ENCODE results near the gene MRTFB.

The MRTFB gene

DNA sequence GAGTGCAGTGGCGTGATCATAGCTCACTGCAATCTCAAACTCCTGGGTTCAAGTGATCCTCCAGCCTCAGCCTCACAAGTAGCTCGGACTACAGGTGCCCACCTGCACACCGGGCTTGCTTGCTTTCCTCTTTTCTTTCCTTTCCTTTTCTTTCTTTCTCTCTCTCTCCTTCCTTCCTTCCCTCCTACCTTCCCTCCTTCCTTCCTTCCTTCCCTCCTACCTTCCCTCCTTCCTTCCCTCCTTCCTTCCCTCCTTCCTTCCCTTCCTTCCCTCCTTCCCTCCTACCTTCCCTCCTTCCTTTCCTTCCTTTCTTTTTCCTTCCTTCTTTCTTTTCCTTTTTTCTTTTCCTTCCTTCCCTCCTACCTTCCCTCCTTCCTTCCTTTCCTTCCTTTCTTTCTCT lies 225.5 kb downstream of the MRTFB start:
- no peak for DNase-seq

DNA sequence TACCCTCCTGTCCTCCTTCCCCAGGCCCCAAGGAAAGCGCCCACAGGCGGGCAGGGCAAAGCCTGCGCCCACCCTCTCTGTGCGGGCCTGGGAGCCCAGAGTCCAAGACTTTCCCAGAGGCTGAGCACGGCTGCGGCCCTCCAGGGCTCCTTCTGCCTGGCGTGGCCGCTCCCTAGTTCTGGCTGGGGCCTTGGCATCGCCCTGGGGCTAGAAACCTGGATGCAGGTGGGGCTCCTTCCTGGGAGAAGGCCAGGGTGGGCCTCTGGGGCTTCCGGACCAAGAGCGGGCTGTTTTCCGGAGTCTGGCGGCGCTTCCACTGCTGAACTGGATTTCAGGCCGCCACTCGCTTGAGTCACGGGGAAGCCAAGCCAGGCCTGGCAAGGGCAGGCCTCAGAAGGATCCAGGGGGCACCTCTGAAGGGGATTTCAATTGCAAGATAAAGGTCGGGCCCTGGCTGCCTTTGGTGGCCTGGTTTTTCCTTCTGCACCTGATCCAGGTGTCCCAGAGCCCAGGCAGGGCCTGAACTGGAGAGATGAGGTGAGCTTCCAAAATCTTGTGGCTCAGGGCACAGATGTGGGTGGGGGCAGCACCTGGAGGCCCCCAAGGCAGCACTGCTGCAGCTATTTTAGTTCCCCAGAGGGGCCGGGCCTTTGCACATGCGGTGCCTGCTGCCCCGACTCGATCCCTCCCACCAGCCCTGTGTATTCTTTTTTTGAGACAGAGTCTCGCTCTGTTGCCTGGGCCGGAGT lies 227.4 kb downstream of the MRTFB start:
- no peak for DNase-seq

DNA sequence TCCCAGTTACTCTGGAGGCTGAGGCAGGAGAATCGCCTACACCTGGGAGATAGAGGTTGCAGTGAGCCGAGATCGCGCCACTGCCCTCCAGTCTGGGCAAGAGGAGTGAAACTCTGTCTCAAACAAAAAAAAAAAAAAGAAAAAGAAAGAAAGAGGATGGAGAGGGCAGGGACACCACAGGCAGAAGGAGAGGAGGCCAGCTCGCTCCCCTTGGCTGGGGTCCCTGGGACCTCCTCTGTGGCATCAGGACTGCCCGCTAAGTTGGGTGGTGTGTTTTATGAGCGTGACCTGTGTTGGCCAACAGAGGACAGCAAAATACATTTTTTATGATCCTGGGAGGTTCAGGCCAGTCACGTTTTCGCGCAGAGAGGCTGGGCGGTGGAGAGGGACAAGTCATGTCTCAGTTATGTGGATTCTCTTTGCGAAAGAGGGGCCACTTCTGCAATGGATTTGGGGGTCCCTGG lies 229.6 kb downstream of the MRTFB start:
- peak; percentile 48 for DNase-seq

DNA sequence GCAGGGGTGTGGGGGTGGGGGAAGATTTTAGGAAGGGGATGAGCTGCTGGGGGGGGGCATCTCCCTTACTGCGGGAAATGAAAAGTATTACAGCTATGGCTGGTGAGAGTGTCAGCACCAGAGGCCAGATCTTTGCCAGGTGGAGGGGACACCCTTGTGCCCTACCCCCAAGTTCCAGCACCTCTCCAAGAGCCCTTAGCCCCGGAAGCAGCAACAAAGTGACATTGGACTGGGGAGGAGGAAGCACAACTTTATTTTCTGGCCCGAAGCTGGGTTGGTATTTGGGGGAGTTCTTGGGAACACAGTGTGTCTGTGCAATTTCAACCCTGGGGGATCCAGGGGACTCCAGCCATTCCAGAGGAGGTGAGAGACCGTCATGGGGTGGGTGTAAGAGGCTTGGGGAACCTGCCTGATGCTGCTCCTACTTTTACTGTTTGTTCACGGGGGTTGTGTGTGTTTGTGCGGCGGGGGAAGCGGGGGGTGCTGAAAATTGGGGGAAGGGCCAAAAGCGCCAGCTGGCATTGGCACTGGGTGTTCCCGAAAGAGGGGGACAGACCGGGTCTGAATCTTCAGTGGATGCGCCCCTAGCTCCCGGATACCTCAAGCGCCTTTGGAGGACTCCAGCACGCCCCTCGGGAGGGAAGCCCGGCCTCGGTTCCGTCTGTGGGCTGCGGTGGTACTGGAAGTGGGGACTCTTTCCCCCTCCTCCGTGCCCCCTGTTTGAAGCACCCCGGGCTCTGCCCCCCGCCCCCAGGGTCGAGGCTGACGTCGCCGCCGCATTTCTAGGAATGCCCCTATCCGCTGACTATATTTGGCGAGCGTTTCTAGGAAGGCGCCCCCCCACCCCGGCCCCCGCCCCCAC lies 230.3 kb downstream of the MRTFB start:
- DNase-seq = no peak

DNA sequence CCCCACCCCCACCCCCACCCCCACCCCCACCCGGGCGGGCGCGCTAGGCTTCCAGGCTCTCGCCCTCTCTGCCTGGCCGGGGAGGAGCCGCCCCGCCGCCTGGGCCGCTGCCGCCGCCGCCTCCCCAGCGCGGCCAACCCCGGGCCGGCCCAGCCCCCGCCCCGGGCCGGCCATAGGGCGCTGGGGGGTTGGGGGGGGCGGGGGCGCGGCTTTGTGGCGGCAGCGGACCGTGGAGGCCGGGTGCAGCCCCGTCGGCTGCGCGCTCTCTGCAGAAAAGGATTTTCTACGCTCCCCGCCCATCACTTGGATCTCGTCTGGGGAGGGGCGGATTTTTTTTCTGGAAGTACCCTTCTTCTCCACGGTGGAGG lies 230.9 kb downstream of the MRTFB start:
- DNase-seq = no peak

DNA sequence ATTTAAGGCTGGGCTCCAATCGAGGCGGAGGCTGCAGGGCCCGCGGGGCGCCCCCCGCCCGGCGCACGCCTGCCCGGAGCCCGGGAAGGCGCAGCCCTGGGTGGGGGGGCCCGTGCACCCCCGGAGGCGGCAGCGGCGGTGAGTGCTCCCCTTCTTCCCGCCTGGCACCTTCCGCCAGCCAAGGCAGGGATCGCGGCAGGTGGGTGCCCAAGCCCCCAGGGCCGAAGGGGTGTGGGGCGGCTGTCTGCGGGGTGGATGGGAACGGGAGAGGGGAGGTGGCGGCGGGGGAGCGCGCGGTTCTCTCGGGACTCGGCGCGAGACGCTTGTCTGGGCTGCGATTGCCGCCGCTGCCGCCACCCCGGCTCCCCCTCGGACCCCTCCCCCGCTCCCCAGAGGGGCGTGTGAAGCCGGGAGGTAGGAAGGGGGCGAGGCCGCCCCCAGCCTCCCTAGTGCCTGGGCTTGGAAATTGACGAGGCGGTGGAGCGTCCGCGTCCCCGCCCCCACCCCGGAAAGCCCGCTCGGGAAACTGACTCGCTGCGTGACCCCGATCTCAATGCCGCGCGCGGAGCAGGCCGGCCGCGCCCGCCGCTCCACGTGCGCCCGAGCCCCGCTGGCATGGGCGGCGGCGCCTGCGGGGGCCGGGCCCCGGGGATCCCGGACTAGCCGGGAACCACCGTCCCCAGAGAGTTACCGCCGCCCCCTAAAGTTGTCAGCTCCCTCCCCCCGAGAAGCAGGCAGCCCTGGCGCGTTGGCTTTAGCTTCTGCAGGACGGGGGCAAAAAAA lies 231.5 kb downstream of the MRTFB start:
- DNase-seq = no peak

DNA sequence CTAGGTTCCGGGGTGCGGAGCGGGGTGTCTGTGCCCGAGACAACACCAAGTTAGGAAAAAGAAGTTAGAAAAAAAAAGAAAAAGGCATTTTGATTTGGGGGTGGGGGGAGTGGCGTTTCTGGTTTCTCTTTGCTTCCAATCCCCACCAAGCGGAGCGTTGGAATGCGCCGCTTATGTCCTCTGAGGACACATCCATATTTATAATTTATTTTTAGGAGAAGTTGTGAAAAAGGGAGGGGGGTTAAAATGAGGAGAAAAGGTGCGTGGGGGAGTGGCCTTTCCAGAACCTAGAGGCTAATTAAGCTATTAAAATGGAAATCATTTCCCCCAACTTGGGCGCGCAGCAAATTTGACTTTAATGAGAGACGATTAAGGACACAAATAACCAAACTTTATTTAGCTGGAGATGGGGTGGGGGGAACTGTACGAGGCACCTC lies 232.1 kb downstream of the MRTFB start:
- no peak for DNase-seq

DNA sequence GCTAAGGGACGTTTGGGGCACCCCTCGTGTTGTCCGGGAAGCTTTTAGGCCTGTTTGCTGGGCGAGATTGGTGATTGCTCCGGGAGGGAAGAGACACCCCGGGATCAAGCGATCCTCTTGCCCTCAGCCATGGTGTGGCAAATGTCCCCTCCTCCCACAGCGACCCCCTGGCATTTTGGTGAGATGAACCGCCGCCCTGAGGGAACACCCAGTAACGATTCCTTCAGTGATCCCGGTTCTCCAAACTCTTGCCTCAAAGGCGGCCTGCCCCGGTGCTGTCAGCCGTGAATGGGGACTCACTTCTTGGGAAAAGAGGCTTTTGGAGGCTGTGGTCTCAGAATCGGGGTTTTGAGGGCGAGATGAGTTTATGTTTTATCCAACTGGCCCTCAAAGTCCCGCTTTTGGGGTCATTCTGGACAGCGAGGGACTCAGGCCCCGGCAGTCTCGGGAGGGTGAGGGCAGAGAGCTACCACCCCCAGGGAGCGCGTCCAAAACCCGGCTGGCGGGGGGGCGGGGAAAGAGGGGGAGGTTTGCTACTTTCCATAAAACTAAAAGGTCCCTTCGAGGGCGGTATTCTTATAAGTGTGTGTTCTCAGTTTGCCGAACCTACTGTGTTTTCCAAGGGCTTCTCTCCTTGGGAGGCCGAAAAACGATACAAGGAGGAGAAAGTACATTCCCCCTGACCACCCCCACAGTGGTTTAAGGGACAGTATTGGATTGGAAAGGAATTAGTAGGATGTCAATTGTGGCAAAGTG lies 232.7 kb downstream of the MRTFB start:
- DNase-seq = no peak

DNA sequence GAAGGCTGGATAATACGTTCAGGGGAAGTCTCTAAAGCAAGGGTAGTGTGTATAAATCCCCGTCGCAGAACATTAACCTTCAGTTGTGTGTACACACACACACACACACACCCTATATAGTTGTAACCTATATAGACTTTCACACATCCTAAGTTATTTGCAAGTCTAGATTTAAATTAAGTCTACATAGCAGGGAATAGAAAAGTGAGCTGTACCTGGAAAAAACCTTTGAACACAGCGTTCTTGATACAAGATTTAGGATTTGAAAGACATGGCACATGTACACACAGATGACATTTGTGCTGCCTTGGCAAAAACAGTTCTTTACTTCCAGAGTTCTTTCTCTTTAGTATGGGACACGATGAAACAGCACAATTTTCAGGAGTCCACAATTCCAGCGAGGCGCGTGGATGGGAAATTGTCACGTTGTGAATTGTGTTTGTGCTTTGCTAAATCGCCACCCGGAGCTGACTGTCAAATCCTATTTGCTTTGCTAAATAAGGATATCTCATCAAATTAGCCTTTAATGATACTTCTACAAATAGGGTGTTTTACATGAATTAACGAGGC lies 233.9 kb downstream of the MRTFB start:
- no peak for DNase-seq

DNA sequence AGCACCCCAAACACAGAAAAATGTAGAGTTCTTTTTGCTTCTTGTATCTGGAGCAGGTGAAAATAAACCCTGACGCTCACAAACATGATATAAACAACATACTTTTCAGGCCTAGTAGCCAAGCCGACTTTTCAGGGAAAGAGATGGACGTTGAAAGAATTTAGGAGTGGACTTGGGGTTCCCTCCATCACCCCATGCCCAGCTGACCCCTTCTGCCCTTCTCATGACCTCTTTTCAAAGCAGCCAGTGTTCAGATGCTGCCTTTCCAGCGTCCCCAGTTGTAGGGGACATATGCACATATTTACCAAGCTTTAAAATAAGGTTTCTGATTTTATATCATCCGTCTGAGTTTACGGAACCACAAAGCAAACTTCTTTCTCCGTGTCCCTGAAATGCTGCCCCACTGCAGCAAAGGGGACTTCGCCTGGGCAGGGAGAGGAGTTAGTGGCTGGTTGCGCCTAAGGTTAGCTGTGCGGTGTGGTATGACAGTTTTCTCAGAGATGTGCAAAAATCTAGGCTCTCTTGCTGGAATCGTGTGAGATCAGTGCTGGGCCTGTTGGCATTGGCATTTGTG lies 235.5 kb downstream of the MRTFB start:
- no peak for DNase-seq

DNA sequence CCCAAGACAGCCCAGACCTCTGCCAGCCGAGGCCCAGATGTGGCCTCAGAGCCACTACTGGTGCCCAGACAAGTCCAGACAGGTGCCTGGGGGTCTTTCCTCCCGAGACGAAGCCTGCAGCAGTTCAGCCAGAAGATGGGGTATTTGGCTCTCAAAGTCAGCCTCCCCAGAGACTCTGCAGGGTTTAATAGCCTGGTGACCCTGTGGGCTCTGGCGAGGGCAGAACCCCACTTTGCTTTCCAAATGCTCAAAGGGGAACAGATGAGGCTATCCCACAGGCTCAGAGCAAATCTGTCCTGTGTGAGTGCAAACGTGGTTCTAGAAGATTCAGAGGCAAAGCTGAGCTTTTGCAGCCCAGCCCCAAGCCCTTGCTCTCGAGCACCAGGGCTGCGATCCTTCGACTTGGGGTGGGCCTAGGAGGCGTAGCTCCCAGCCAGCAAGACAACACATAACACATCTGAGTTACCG lies 236.0 kb downstream of the MRTFB start:
- DNase-seq = no peak

DNA sequence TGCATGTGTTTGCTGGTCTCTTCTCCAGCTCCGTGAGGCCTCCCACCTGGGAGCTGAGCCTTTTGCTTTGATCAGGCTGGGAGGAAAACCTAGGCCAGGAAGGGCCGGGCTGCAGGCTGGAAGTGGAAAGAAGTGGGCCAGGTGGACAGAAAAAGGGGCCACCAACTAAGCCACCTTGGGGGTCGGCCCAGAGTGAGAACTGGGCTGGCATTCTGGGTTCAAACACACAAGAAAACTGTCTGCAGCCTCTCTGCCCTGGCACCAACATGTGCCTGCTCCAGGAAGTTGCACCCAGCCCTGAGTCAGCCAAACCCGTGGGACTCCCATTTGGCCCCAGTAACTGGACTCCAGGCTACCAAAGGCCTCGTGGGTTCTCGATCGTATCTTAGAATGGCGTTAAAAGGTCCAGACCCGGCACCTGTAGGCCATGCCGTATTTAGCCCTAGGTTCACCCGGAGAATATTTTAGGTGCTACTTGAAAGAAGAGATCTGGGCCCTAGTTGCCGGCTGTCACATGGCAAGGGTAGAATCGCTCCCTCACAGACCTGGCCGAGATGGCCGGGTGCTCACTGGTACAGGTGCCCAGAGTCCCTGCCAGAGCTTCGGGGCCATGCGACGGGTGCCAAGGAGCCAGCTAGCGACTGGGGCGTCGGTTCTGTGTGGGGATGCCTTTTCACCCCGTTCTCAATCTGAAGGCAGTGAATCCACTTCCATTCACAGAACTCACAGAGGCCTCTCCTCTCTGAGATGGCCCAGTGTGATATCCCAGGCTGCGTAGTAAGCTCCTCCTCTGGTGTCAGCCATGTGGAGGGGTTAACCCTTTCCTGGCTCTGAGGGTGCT lies 236.6 kb downstream of the MRTFB start:
- no peak for DNase-seq

DNA sequence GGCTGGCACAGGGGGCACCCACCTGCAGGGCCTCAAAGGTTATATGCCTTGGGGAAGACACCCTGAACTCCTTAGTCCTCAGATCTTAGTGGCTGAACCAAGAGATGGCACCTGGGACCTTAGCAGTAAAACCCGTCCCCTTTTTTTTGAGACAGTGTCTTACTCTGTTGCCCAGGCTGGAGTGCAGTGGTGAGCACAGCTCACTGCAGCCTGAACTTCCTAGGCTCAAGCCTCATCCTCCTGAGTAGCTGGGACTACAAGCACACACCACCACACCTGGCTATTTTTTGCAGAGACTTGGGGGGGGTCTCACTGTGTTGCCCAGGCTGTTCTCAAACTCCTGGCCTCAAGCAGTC lies 237.2 kb downstream of the MRTFB start:
- no peak for DNase-seq

DNA sequence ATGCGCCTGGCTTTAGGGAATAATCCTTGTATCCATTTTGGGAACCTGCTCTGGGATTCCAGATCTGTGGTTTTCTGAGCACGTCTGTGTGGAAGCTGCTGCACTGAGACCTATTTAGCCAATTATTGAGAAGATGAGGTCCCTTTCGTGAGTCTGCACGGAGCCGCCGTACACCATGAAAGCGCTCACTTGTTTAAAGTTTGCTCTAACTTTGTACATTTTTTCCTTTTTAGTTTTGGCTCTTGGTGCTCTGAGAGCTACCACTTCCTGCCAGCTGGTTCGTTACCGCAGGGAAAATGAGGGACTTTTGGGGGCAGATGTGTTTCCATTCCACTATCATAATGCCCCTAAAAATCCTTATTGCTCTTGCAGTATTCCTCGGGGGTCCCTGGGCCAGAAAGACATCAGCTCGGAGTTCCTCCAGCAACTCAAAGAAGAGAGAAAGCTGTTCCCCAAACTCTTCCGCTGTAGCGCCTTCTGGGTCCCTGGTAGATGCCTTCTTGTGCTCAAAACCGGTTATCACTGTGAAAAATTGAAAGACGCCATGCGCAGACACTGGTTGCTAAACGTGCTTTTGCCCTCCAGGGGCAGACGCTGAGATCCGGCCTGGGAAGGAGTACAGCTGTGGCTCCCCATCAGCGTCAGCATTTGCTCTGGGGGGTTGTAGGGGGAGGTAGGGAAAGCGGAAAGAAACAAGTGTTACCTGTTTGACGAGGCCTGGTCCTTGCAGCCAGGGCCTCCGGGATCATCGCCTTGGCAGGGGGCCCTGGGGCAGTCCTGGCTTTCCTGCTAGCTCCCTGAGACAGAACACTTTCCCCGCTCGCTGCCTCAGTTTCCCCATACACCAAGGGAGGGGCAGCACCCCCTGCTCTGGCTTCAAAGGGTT lies 238.1 kb downstream of the MRTFB start:
- DNase-seq = no peak

DNA sequence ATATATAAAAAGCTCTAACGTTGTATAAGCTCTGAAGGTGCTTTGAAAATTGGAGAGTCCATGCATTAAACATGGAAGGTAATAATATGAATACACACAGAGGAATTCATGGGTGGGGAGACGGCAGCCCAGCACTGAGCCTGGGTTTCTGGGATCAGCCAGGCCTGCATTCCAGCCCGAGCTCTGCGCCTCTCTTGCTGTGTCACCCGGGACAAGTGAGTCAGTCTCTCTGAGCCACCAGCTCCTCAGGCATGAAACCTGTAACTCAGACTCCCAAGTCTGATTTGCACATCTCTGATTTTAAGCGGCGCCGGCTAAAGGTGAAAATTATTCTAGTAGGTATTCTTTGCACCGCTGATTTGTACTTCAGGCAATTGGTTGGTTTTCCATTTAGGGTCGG lies 238.8 kb downstream of the MRTFB start:
- DNase-seq = no peak

DNA sequence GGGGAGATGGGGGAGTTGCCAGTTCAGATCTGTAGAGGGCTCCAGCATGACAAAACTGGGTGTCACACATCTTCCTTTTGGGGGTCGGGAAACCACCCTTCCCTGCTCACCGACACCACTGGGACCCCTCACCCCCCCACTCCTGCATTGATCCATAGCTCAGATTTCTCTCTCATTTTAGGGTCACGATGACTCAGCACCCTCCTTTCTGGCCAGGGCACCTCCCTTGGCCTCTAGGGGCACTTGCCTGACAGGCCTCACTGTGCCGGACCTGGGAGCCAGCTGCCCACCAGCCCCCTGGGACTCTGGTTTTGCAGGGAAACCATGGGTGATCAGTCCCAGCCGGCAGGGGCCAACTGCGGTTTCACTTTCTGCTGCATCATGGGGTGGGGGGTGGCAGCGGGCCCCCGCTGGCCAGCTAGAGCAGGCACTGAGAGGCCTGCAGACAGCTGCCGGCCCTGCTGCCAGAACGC lies 239.4 kb downstream of the MRTFB start:
- DNase-seq = no peak

DNA sequence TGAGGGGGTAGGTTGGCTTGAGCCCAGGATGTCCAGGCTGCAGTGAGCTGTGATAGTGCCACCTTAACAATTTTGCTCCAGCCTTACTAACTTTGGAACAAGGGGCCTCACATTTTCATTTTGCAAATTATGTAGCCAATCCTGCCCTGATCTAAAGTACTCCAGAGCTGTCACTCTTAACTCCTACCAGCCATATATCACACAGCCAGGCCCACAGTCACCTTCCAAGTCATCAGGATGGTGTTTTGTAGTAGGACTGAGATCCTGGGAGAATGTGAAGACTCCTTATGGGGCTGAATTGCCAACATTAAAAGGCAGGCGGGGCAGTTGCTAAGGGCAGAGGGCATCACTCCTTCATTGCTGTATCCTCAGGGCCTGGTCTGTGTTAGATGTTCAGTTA lies 243.0 kb downstream of the MRTFB start:
- no peak for DNase-seq

DNA sequence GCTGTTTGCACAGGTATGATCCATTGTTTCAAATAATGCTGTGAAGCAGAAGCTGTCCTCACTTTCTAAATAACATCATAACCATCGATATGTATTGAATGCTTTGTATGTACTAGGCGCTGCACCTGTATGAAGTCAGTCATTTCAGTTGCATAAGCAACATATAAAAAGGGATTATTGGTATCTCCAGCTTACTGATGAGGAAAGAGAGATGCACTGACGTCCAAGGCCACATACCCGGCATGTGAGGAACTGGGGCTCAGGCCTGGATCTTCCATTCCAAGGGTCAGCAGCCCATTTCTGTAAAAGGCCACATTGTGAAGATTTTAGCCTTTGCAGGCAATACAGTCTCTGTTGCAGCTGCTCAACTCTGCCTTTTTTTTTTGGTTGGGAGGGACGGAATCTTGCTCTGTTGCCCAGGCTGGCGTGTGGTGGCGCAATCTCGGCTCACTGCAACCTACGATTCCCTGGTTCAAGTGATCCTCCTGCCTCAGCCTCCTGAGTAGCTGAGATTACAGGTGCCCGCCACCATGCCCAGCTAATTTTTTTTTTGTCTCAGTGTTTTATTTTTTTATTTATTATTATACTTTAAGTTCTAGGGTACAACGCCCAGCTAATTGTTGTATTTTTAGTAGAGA lies 244.7 kb downstream of the MRTFB start:
- no peak for DNase-seq
